Activated B cell treated with CpG ODN at 0.5 μM for 24 hours (primary cell): Measurements from ENCODE around the gene PALLD. TPM values are rescaled to one million over a fixed set of nuclear protein-coding genes. Genes with fewer than 3 reads are reported as not detected.
"Not testable (repeated sequence)": the region's sequence is repeated elsewhere in the genome, so short reads cannot be mapped to it uniquely, and the experiment has no call there.

Experiments
- ATAC-seq: fragments of 200-7000 bp; cut with Tn5 transposase; one replicate; pipeline ENCODE4 v1.10.0; 2021; ENCODE audit warnings: low read depth, mild to moderate bottlenecking, moderate library complexity
- CTCF ChIA-PET: fragments of 350-600 bp; sonication (Branson Sonifier 250); formaldehyde crosslinking; loops from one replicate; lab custom pipeline; 2021; ENCODE audit warnings: antibody characterized with exemption; lab: Charles Lee
- POLR2A ChIA-PET: fragments of 350-600 bp; sonication (Branson Sonifier 250); formaldehyde crosslinking; loops from one replicate; lab custom pipeline; 2021; ENCODE audit warnings: antibody characterized with exemption; lab: Charles Lee
- DNase-seq: peaks from one replicate; pipeline ENCODE4 v3.0.0; 2022
- H3K27ac Mint-ChIP-seq: one replicate; pipeline ENCODE4 v1.8.0; 2020; ENCODE audit warnings: mixed read lengths
- H3K27me3 Mint-ChIP-seq: one replicate; pipeline ENCODE4 v1.8.0; 2021; ENCODE audit warnings: mixed read lengths
- H3K36me3 Mint-ChIP-seq: one replicate; pipeline ENCODE4 v1.8.0; 2021; ENCODE audit warnings: low read depth, mixed read lengths
- H3K4me1 Mint-ChIP-seq: one replicate; pipeline ENCODE4 v1.8.0; 2021; ENCODE audit warnings: mixed read lengths
- H3K4me3 Mint-ChIP-seq: one replicate; pipeline ENCODE4 v1.8.0; 2020; ENCODE audit warnings: mild to moderate bottlenecking, mixed read lengths
- H3K9me3 Mint-ChIP-seq: one replicate; pipeline ENCODE4 v1.8.0; 2020; ENCODE audit warnings: mixed read lengths
- CTCF ChIP-seq: fragments of 200-600 bp; IDR thresholded peaks from one replicate; pipeline ENCODE4 v1.8.0; 2022; ENCODE audit warnings: antibody characterized with exemption, mild to moderate bottlenecking
- intact Hi-C: fragments of 100-400 bp; cut with micrococcal nuclease; formaldehyde crosslinking; loops from one replicate; pipeline ENCODE4 v1.15.1; 2024
- total RNA-seq: library from RNA; stranded (reverse); gene quantifications from 2 replicates; pipeline ENCODE4 v1.2.3, GENCODE V29; 2022

Gene PALLD
- total RNA-seq, 1 donor from 2014 or later: 0.44 TPM

- no peaks in the 10 kb centered on the region for H3K4me1 Mint-ChIP-seq
- ChIA-PET CTCF (interaction anchor here (1.0 kb wide), 1 partner anchor 555 kb away, joined by 4 read pairs; no protein-coding TSS in a partner anchor), POLR2A (no interaction called here)
- TF ChIP-seq CTCF: no peak
- peaks cover 16% of the 10 kb centered on the region for H3K9me3 Mint-ChIP-seq
- H3K27me3 Mint-ChIP-seq: no peaks in the 10 kb centered on the region
- no peak overlapping the region for H3K27ac Mint-ChIP-seq
- peaks cover 10% of the 10 kb centered on the region for H3K36me3 Mint-ChIP-seq
- DNase-seq (no peak), ATAC-seq (no peak)
- no peak overlapping the region for H3K4me3 Mint-ChIP-seq
- intact Hi-C loops: no loop called here
Measured at GRCh38 chr4:168930413-168931196, 433.8 kb downstream of the PALLD start.

- ChIA-PET POLR2A (no interaction called here), CTCF (no interaction called here)
- H3K4me3 Mint-ChIP-seq: no peak overlapping the region
- H3K36me3 Mint-ChIP-seq: peaks cover 10% of the 10 kb centered on the region
- intact Hi-C loops: no loop called here
- H3K9me3 Mint-ChIP-seq: peaks cover 16% of the 10 kb centered on the region
- DNase-seq (no peak), ATAC-seq (no peak)
- H3K27me3 Mint-ChIP-seq: no peaks in the 10 kb centered on the region
- no peaks in the 10 kb centered on the region for H3K4me1 Mint-ChIP-seq
- no peak for TF ChIP-seq CTCF
- no peak overlapping the region for H3K27ac Mint-ChIP-seq
Measured at GRCh38 chr4:168931215-168931650, 434.4 kb downstream of the PALLD start.

- peaks cover 22% of the 10 kb centered on the region for H3K9me3 Mint-ChIP-seq
- TF ChIP-seq CTCF: no peak
- ChIA-PET CTCF (interaction anchor here (1.3 kb wide), 1 partner anchor 9 kb away, joined by 4 read pairs; no protein-coding TSS in a partner anchor), POLR2A (no interaction called here)
- peaks cover 10% of the 10 kb centered on the region for H3K36me3 Mint-ChIP-seq
- H3K4me3 Mint-ChIP-seq: no peak overlapping the region
- ATAC-seq (no peak), DNase-seq (no peak)
- H3K4me1 Mint-ChIP-seq: no peaks in the 10 kb centered on the region
- H3K27me3 Mint-ChIP-seq: no peaks in the 10 kb centered on the region
- intact Hi-C loops: no loop called here
- no peak overlapping the region for H3K27ac Mint-ChIP-seq
Measured at GRCh38 chr4:168932138-168932537, 435.3 kb downstream of the PALLD start.

- Mint-ChIP-seq H3K27me3 (no peaks in the 10 kb centered on the region), H3K9me3 (peaks cover 29% of the 10 kb centered on the region), H3K4me3 (no peak overlapping the region), H3K27ac (no peak overlapping the region), H3K4me1 (no peaks in the 10 kb centered on the region), H3K36me3 (peaks cover 14% of the 10 kb centered on the region)
- ATAC-seq (no peak), DNase-seq (no peak)
- intact Hi-C loops: no loop called here
- no peak for TF ChIP-seq CTCF
- POLR2A ChIA-PET: no interaction called here
- CTCF ChIA-PET: no interaction called here
Measured at GRCh38 chr4:168933423-168933822, 436.6 kb downstream of the PALLD start.

GRCh38 chr4:168937473-168937872 lies 440.6 kb downstream of the PALLD start:
- intact Hi-C loops, ATAC-seq, POLR2A ChIA-PET, DNase-seq, H3K27me3 Mint-ChIP-seq, H3K4me1 Mint-ChIP-seq, H3K4me3 Mint-ChIP-seq, H3K27ac Mint-ChIP-seq: not testable (repeated sequence)
- peaks cover 14% of the 10 kb centered on the region for H3K36me3 Mint-ChIP-seq
- H3K9me3 Mint-ChIP-seq: peaks cover 27% of the 10 kb centered on the region
- CTCF ChIA-PET: interaction anchor here (1.4 kb wide), 1 partner anchor 16 kb away, joined by 5 read pairs; no protein-coding TSS in a partner anchor
